ENCODE measurements around the gene MINDY2.

Gene MINDY2

GRCh38 chr15:58738046-58738707, 32.9 kb upstream of the MINDY2 start:
- H3K27ac ChIP-seq (replicated peaks; ENCODE audit: low read length): no peak overlapping the region
- H3K18ac ChIP-seq (ENCODE audit: low read length): no peak overlapping the region
- H3K4me3 ChIP-seq (ENCODE audit: low read length in 2 of 2): no peak overlapping the region
- no peak overlapping the region for H2BK15ac ChIP-seq (ENCODE audit: low read length)
- H3K4ac ChIP-seq (ENCODE audit: low read length): no peak overlapping the region
- no peak overlapping the region for H3K4me2 ChIP-seq (ENCODE audit: insufficient read depth, low read length, poor library complexity, severe bottlenecking)
- no peak overlapping the region for H2BK12ac ChIP-seq (ENCODE audit: low read length)
- no peak overlapping the region for H4K91ac ChIP-seq (ENCODE audit: low read depth, low read length, poor library complexity)
- H3K14ac ChIP-seq (ENCODE audit: low read length): no peak overlapping the region
- no peak overlapping the region for H2AK5ac ChIP-seq (ENCODE audit: low read depth, low read length)
- no CpG with 5 or more reads among the region's 1 CpG for WGBS, 2 donors (ENCODE audit: extremely low coverage in 2 of 2, insufficient read length in 2 of 2, insufficient replicate concordance in 1 of 2)
- H2AFZ ChIP-seq (ENCODE audit: low read length): no peak overlapping the region
- H4K8ac ChIP-seq (ENCODE audit: low read depth, low read length): no peak overlapping the region
- no peak overlapping the region for H2BK120ac ChIP-seq (ENCODE audit: low read depth, low read length)
- H3K23ac ChIP-seq (ENCODE audit: low read depth, low read length, poor library complexity): no peak overlapping the region
- H3K79me1 ChIP-seq (ENCODE audit: low read depth, low read length): peaks cover 6% of the 10 kb centered on the region
- H3K27me3 ChIP-seq (ENCODE audit: control insufficient read depth in 3 of 3, insufficient read depth in 3 of 3, low read depth in 1 of 3, low read length in 3 of 3): no peaks in the 10 kb centered on the region
- no peaks in the 10 kb centered on the region for H3K36me3 ChIP-seq (replicated peaks in 1 of 2; ENCODE audit: control insufficient read depth in 2 of 2, insufficient read depth in 2 of 2, low read length in 2 of 2)
- DNase-seq (ENCODE audit: low spot score): no peak
- H3K9ac ChIP-seq (ENCODE audit: low read depth, low read length, poor library complexity): no peak overlapping the region
- no peaks in the 10 kb centered on the region for H3K9me3 ChIP-seq (replicated peaks in 1 of 2; ENCODE audit: control insufficient read depth in 2 of 2, insufficient read depth in 1 of 2, low read depth in 1 of 2, low read length in 2 of 2)
- H3K4me1 ChIP-seq (ENCODE audit: control insufficient read depth in 2 of 2, insufficient read depth in 1 of 2, low read depth in 1 of 2, low read length in 2 of 2): peaks cover 2 to 3% of the 10 kb centered on the region in 2 donors
- H2BK5ac ChIP-seq (ENCODE audit: low read length): no peak overlapping the region

GRCh38 chr15:58740436-58740835, 30.7 kb upstream of the MINDY2 start:
- peaks cover 6% of the 10 kb centered on the region for H3K79me1 ChIP-seq (ENCODE audit: low read depth, low read length)
- H3K27ac ChIP-seq (replicated peaks; ENCODE audit: low read length): no peak overlapping the region
- peaks cover 0 to 4% of the 10 kb centered on the region in 2 donors for H3K36me3 ChIP-seq (replicated peaks in 1 of 2; ENCODE audit: control insufficient read depth in 2 of 2, insufficient read depth in 2 of 2, low read length in 2 of 2)
- H3K14ac ChIP-seq (ENCODE audit: low read length): no peak overlapping the region
- H2BK15ac ChIP-seq (ENCODE audit: low read length): no peak overlapping the region
- no peaks in the 10 kb centered on the region for H3K27me3 ChIP-seq (ENCODE audit: control insufficient read depth in 3 of 3, insufficient read depth in 3 of 3, low read depth in 1 of 3, low read length in 3 of 3)
- peaks cover 0 to under 1% of the 10 kb centered on the region in 2 donors for H3K9me3 ChIP-seq (replicated peaks in 1 of 2; ENCODE audit: control insufficient read depth in 2 of 2, insufficient read depth in 1 of 2, low read depth in 1 of 2, low read length in 2 of 2)
- H3K4me3 ChIP-seq (ENCODE audit: low read length in 2 of 2): no peak overlapping the region
- no peak overlapping the region for H2BK120ac ChIP-seq (ENCODE audit: low read depth, low read length)
- H3K4me1 ChIP-seq (ENCODE audit: control insufficient read depth in 2 of 2, insufficient read depth in 1 of 2, low read depth in 1 of 2, low read length in 2 of 2): peaks cover 2% of the 10 kb centered on the region in 2 donors
- H3K4me2 ChIP-seq (ENCODE audit: insufficient read depth, low read length, poor library complexity, severe bottlenecking): no peak overlapping the region
- H3K4ac ChIP-seq (ENCODE audit: low read length): no peak overlapping the region
- no peak overlapping the region for H4K91ac ChIP-seq (ENCODE audit: low read depth, low read length, poor library complexity)
- H3K23ac ChIP-seq (ENCODE audit: low read depth, low read length, poor library complexity): no peak overlapping the region
- H2AFZ ChIP-seq (ENCODE audit: low read length): no peak overlapping the region
- no peak overlapping the region for H3K18ac ChIP-seq (ENCODE audit: low read length)
- no peak overlapping the region for H2BK5ac ChIP-seq (ENCODE audit: low read length)
- H2BK12ac ChIP-seq (ENCODE audit: low read length): no peak overlapping the region
- no peak overlapping the region for H2AK5ac ChIP-seq (ENCODE audit: low read depth, low read length)
- H3K9ac ChIP-seq (ENCODE audit: low read depth, low read length, poor library complexity): no peak overlapping the region
- 100% methylated on average over 1 of the region's 4 CpGs; no CpG with 5 or more reads in 1 of the 2 donors for WGBS, 2 donors (ENCODE audit: extremely low coverage in 2 of 2, insufficient read length in 2 of 2, insufficient replicate concordance in 1 of 2)
- no peak for DNase-seq (ENCODE audit: low spot score)
- no peak overlapping the region for H4K8ac ChIP-seq (ENCODE audit: low read depth, low read length)

DNA sequence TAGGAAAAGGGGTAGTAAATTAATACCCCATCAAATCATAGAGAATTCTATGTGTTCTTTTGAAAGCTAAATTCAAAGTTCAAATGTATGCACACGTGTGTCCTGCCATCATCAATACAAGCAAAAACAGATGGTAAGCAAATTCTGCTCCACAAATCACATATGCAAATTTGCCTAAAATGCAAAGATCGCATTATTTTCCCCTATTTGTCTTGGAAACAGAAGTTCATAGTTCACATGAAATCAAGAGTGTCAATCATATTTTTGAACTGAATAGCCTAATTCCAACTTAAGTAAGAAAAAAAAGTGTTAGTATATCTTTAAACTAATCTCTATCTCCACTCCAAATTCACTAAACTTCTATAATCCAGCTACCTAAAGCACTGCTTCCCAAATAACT, 30.1 kb upstream of the MINDY2 start:
- Histone ChIP-seq H3K14ac (ENCODE audit: low read length) (no peak overlapping the region), H2AFZ (ENCODE audit: low read length) (no peak overlapping the region), H4K8ac (ENCODE audit: low read depth, low read length) (no peak overlapping the region), H2BK12ac (ENCODE audit: low read length) (no peak overlapping the region), H2AK5ac (ENCODE audit: low read depth, low read length) (no peak overlapping the region), H2BK15ac (ENCODE audit: low read length) (no peak overlapping the region), H3K4me3 (ENCODE audit: low read length in 2 of 2) (no peak overlapping the region), H3K4ac (ENCODE audit: low read length) (no peak overlapping the region), H3K79me1 (ENCODE audit: low read depth, low read length) (peaks cover 6% of the 10 kb centered on the region), H2BK120ac (ENCODE audit: low read depth, low read length) (no peak overlapping the region), H3K9ac (ENCODE audit: low read depth, low read length, poor library complexity) (no peak overlapping the region), H3K27ac (replicated peaks; ENCODE audit: low read length) (no peak overlapping the region), H4K91ac (ENCODE audit: low read depth, low read length, poor library complexity) (no peak overlapping the region), H3K4me1 (ENCODE audit: control insufficient read depth in 2 of 2, insufficient read depth in 1 of 2, low read depth in 1 of 2, low read length in 2 of 2) (peaks cover 2 to 3% of the 10 kb centered on the region in 2 donors), H3K23ac (ENCODE audit: low read depth, low read length, poor library complexity) (no peak overlapping the region), H2BK5ac (ENCODE audit: low read length) (no peak overlapping the region), H3K9me3 (replicated peaks in 1 of 2; ENCODE audit: control insufficient read depth in 2 of 2, insufficient read depth in 1 of 2, low read depth in 1 of 2, low read length in 2 of 2) (peaks cover 0 to 3% of the 10 kb centered on the region in 2 donors), H3K18ac (ENCODE audit: low read length) (no peak overlapping the region), H3K4me2 (ENCODE audit: insufficient read depth, low read length, poor library complexity, severe bottlenecking) (no peak overlapping the region), H3K36me3 (replicated peaks in 1 of 2; ENCODE audit: control insufficient read depth in 2 of 2, insufficient read depth in 2 of 2, low read length in 2 of 2) (peaks cover 0 to 4% of the 10 kb centered on the region in 2 donors), H3K27me3 (ENCODE audit: control insufficient read depth in 3 of 3, insufficient read depth in 3 of 3, low read depth in 1 of 3, low read length in 3 of 3) (no peaks in the 10 kb centered on the region)
- DNase-seq (ENCODE audit: low spot score): no peak
- WGBS, 2 donors (ENCODE audit: extremely low coverage in 2 of 2, insufficient read length in 2 of 2, insufficient replicate concordance in 1 of 2): no CpG with 5 or more reads among the region's 2 CpGs

- DNase-seq (ENCODE audit: low spot score): no peak
- Histone ChIP-seq H2AFZ (ENCODE audit: low read length) (no peak overlapping the region), H3K79me1 (ENCODE audit: low read depth, low read length) (peaks cover 6% of the 10 kb centered on the region), H3K4me3 (ENCODE audit: low read length in 2 of 2) (no peak overlapping the region), H4K8ac (ENCODE audit: low read depth, low read length) (no peak overlapping the region), H3K18ac (ENCODE audit: low read length) (no peak overlapping the region), H3K14ac (ENCODE audit: low read length) (no peak overlapping the region), H2BK15ac (ENCODE audit: low read length) (no peak overlapping the region), H4K91ac (ENCODE audit: low read depth, low read length, poor library complexity) (no peak overlapping the region), H2BK12ac (ENCODE audit: low read length) (no peak overlapping the region), H3K23ac (ENCODE audit: low read depth, low read length, poor library complexity) (no peak overlapping the region), H3K4ac (ENCODE audit: low read length) (no peak overlapping the region), H2BK120ac (ENCODE audit: low read depth, low read length) (no peak overlapping the region), H3K27ac (replicated peaks; ENCODE audit: low read length) (no peak overlapping the region), H2BK5ac (ENCODE audit: low read length) (no peak overlapping the region), H3K9me3 (replicated peaks in 1 of 2; ENCODE audit: control insufficient read depth in 2 of 2, insufficient read depth in 1 of 2, low read depth in 1 of 2, low read length in 2 of 2) (peaks cover 0 to 3% of the 10 kb centered on the region in 2 donors), H3K9ac (ENCODE audit: low read depth, low read length, poor library complexity) (no peak overlapping the region), H2AK5ac (ENCODE audit: low read depth, low read length) (no peak overlapping the region), H3K4me1 (ENCODE audit: control insufficient read depth in 2 of 2, insufficient read depth in 1 of 2, low read depth in 1 of 2, low read length in 2 of 2) (peaks cover 3% of the 10 kb centered on the region in 2 donors), H3K27me3 (ENCODE audit: control insufficient read depth in 3 of 3, insufficient read depth in 3 of 3, low read depth in 1 of 3, low read length in 3 of 3) (no peaks in the 10 kb centered on the region), H3K4me2 (ENCODE audit: insufficient read depth, low read length, poor library complexity, severe bottlenecking) (no peak overlapping the region), H3K36me3 (replicated peaks in 1 of 2; ENCODE audit: control insufficient read depth in 2 of 2, insufficient read depth in 2 of 2, low read length in 2 of 2) (peaks cover 0 to 4% of the 10 kb centered on the region in 2 donors)
- no CpG with 5 or more reads among the region's 8 CpGs for WGBS, 2 donors (ENCODE audit: extremely low coverage in 2 of 2, insufficient read length in 2 of 2, insufficient replicate concordance in 1 of 2)
Measured at GRCh38 chr15:58742022-58742813, 28.9 kb upstream of the MINDY2 start.

Measured in neuronal stem cell (in vitro differentiated cells).